ENCODE data around the gene RPS16.

DNA sequence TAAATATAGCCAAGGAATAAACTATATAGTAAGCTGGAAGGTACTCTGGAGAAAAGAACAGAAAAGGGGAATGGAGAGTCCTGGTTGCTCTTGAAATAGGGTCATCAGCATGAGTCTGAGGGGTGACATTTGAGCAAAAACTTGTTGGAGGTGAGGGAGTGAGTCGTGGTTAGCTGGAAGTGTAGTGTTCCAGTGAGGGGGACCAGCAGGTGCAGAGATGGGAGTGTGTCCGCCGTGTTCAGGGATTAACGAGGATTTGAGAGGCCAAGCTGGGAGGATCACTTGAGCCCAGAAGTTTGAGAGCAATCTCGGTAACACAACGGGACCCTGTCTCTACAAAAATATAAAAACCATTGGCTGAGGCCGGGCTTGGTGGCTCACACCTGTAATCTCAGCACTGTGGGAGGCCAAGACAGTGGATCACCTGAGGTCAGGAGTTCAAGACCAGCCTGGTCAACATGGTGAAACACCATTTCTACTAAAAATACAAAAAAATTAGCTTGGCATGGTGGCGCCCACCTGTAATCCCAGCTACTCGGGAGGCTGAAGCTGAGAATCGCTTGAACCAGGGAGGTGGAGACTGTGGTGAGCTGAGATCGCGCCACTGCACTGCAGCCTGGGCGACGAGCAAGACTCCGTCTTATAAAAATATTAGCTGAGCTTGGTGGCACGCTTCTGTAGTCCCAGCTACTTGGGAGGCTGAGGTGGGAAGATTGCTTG is 10.8 kb upstream of the RPS16 start:
- no peak for TF ChIP-seq POLR2A (IDR thresholded peaks at IDR 0.05)
- TF ChIP-seq, protein P1, sequence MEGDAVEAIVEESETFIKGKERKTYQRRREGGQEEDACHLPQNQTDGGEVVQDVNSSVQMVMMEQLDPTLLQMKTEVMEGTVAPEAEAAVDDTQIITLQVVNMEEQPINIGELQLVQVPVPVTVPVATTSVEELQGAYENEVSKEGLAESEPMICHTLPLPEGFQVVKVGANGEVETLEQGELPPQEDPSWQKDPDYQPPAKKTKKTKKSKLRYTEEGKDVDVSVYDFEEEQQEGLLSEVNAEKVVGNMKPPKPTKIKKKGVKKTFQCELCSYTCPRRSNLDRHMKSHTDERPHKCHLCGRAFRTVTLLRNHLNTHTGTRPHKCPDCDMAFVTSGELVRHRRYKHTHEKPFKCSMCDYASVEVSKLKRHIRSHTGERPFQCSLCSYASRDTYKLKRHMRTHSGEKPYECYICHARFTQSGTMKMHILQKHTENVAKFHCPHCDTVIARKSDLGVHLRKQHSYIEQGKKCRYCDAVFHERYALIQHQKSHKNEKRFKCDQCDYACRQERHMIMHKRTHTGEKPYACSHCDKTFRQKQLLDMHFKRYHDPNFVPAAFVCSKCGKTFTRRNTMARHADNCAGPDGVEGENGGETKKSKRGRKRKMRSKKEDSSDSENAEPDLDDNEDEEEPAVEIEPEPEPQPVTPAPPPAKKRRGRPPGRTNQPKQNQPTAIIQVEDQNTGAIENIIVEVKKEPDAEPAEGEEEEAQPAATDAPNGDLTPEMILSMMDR (IDR thresholded peaks at IDR 0.05 in 4 of 5, conservative IDR thresholded peaks at IDR 0.05 in 1 of 5): no peak

Data from gastrocnemius medialis (tissue), 4 donors.